ENCODE data around the gene APOL5. TPM values are rescaled to one million over a fixed set of nuclear protein-coding genes. Genes with fewer than 3 reads are reported as not detected.
A peak's percentile ranks its signal among the peaks of the same experiment; 100 is the strongest.

APOL5 gene
- total RNA-seq, 1 experiment from 2014 or later: not detected

- intact Hi-C loops (cut with micrococcal nuclease; ENCODE audit: unreplicated experiment): no loop called here
- H3K9me2 ChIP-seq (ENCODE audit: insufficient read depth): no peaks in the 10 kb centered on the region
- CTCF ChIA-PET: no interaction called here
- H3K27me3 ChIP-seq (ENCODE audit: insufficient read depth, low read depth): no peaks in the 10 kb centered on the region
- no peaks in the 10 kb centered on the region for H4K20me1 ChIP-seq (ENCODE audit: insufficient read depth)
- H3K27ac ChIP-seq: no peak overlapping the region
- H2AFZ ChIP-seq: no peak overlapping the region
- POLR2A ChIA-PET (ENCODE audit: unreplicated experiment): no interaction called here
- H3K4me1 ChIP-seq (replicated peaks; ENCODE audit: insufficient read depth): no peaks in the 10 kb centered on the region
- no peak overlapping the region for H3K4me3 ChIP-seq
- H3K79me2 ChIP-seq (ENCODE audit: low read depth): no peaks in the 10 kb centered on the region
- no TSS peak for BruUV-seq (replicated peaks)
- no peaks in the 10 kb centered on the region for H3K9me3 ChIP-seq (ENCODE audit: insufficient read depth, low read depth)
- TF ChIP-seq CTCF (conservative IDR thresholded peaks at IDR 0.05) (no peak), EZH2 (IDR thresholded peaks at IDR 0.05; ENCODE audit: low read depth) (no peak)
- no peak overlapping the region for H3K4me2 ChIP-seq
- H3K36me3 ChIP-seq (ENCODE audit: low read depth): no peaks in the 10 kb centered on the region
- H3F3A ChIP-seq (ENCODE audit: insufficient read depth, low read depth): no peaks in the 10 kb centered on the region
- DNase-seq: no peak
Measured at GRCh38 chr22:35726933-35727332, 9.3 kb downstream of the APOL5 start.

- Histone ChIP-seq H4K20me1 (ENCODE audit: insufficient read depth) (no peaks in the 10 kb centered on the region), H3K4me2 (no peak overlapping the region), H3F3A (ENCODE audit: insufficient read depth, low read depth) (no peaks in the 10 kb centered on the region), H3K27ac (no peak overlapping the region), H3K9me3 (ENCODE audit: insufficient read depth, low read depth) (no peaks in the 10 kb centered on the region), H3K4me3 (no peak overlapping the region), H3K9me2 (ENCODE audit: insufficient read depth) (no peaks in the 10 kb centered on the region), H3K79me2 (ENCODE audit: low read depth) (no peaks in the 10 kb centered on the region), H3K27me3 (ENCODE audit: insufficient read depth, low read depth) (no peaks in the 10 kb centered on the region), H2AFZ (no peak overlapping the region), H3K4me1 (replicated peaks; ENCODE audit: insufficient read depth) (no peaks in the 10 kb centered on the region), H3K36me3 (ENCODE audit: low read depth) (no peaks in the 10 kb centered on the region)
- CTCF ChIA-PET: no interaction called here
- intact Hi-C loops (cut with micrococcal nuclease; ENCODE audit: unreplicated experiment): no loop called here
- POLR2A ChIA-PET (ENCODE audit: unreplicated experiment): no interaction called here
- DNase-seq: no peak
- no TSS peak for BruUV-seq (replicated peaks)
- TF ChIP-seq EZH2 (IDR thresholded peaks at IDR 0.05; ENCODE audit: low read depth) (no peak), CTCF (conservative IDR thresholded peaks at IDR 0.05) (no peak)
Measured at GRCh38 chr22:35727436-35727835, 9.8 kb downstream of the APOL5 start.

GRCh38 chr22:35728639-35729308 lies 11.1 kb downstream of the APOL5 start:
- POLR2A ChIA-PET (ENCODE audit: unreplicated experiment): interaction anchor here (0.6 kb wide), 2 partner anchors 238 to 436 kb away, joined by 6 to 9 read pairs; no protein-coding TSS in a partner anchor
- Histone ChIP-seq H3F3A (ENCODE audit: insufficient read depth, low read depth) (no peaks in the 10 kb centered on the region), H3K79me2 (ENCODE audit: low read depth) (no peaks in the 10 kb centered on the region), H3K36me3 (ENCODE audit: low read depth) (no peaks in the 10 kb centered on the region), H3K4me3 (no peak overlapping the region), H3K9me3 (ENCODE audit: insufficient read depth, low read depth) (no peaks in the 10 kb centered on the region), H2AFZ (no peak overlapping the region), H3K9me2 (ENCODE audit: insufficient read depth) (no peaks in the 10 kb centered on the region), H3K27ac (no peak overlapping the region), H3K4me2 (no peak overlapping the region), H4K20me1 (ENCODE audit: insufficient read depth) (no peaks in the 10 kb centered on the region), H3K4me1 (replicated peaks; ENCODE audit: insufficient read depth) (no peaks in the 10 kb centered on the region), H3K27me3 (ENCODE audit: insufficient read depth, low read depth) (no peaks in the 10 kb centered on the region)
- CTCF ChIA-PET: no interaction called here
- TF ChIP-seq EZH2 (IDR thresholded peaks at IDR 0.05; ENCODE audit: low read depth) (no peak), CTCF (conservative IDR thresholded peaks at IDR 0.05) (no peak)
- peak; percentile 19 to 61 for DNase-seq
- BruUV-seq (replicated peaks): no TSS peak
- intact Hi-C loops (cut with micrococcal nuclease; ENCODE audit: unreplicated experiment): no loop called here
